ENCODE measurements around the gene TMEM214. TPM values are rescaled to one million over a fixed set of nuclear protein-coding genes. Genes with fewer than 3 reads are reported as not detected.

Gene TMEM214
- polyA plus RNA-seq, 1 donor (not counting 4 experiments of a cell fraction or from before 2014, with no cell fraction given) = 38.0 TPM

GRCh38 chr2:27025281-27025800 lies 7.4 kb upstream of the TMEM214 start:
- TF ChIP-seq EZH2 (IDR thresholded peaks at IDR 0.05; ENCODE audit: low read length) (no peak), CTCF (optimal IDR thresholded peaks at IDR 0.05 in 1 of 3, IDR thresholded peaks at IDR 0.05 in 1 of 3, conservative IDR thresholded peaks at IDR 0.05 in 1 of 3; ENCODE audit: extremely low read depth in 1 of 3, insufficient read depth in 2 of 3, low read length in 3 of 3) (no peak)
- Histone ChIP-seq H3K9me1 (ENCODE audit: control insufficient read depth, extremely low read depth, insufficient read depth, low read length) (no peaks in the 10 kb centered on the region), H4K20me1 (ENCODE audit: control insufficient read depth, extremely low read depth, insufficient read depth, low read length) (peaks cover 3% of the 10 kb centered on the region), H3K4me1 (ENCODE audit: control insufficient read depth, extremely low read depth, insufficient read depth, low read length) (peaks cover 6% of the 10 kb centered on the region), H3K4me3 (ENCODE audit: control insufficient read depth in 2 of 3, extremely low read depth in 1 of 3, insufficient read depth in 2 of 3, low read depth in 1 of 3, low read length in 3 of 3) (no peak overlapping the region), H3K9ac (ENCODE audit: control insufficient read depth, extremely low read depth, insufficient read depth, low read length) (no peak overlapping the region), H3K4me2 (ENCODE audit: control insufficient read depth, extremely low read depth, insufficient read depth, low read depth, low read length) (no peak overlapping the region), H3K79me2 (ENCODE audit: control insufficient read depth, insufficient read depth, low read length) (peaks cover 7% of the 10 kb centered on the region), H3K36me3 (ENCODE audit: control insufficient read depth in 2 of 2, extremely low read depth in 1 of 2, insufficient read depth in 2 of 2, low read length in 2 of 2) (peaks cover 3 to 18% of the 10 kb centered on the region in 2 experiments), H2AFZ (ENCODE audit: control insufficient read depth, low read length) (no peak overlapping the region), H3K27me3 (ENCODE audit: control insufficient read depth, extremely low read depth, insufficient read depth, low read length) (no peaks in the 10 kb centered on the region), H3K27ac (ENCODE audit: control insufficient read depth, insufficient read depth, low read length) (no peak overlapping the region), H3K9me3 (ENCODE audit: control insufficient read depth, low read depth, low read length) (no peaks in the 10 kb centered on the region)
- dilution Hi-C loops (cut with MboI; ENCODE audit: extremely low pct_ligation_motif_present, low sequenced_read_pairs) = no loop called here
- no peak for DNase-seq (ENCODE audit: low read depth, low spot score)
- FAIRE-seq = no peak

GRCh38 chr2:27025861-27026851 lies 6.6 kb upstream of the TMEM214 start:
- H4K20me1 ChIP-seq (ENCODE audit: control insufficient read depth, extremely low read depth, insufficient read depth, low read length) = peaks cover 3% of the 10 kb centered on the region
- H2AFZ ChIP-seq (ENCODE audit: control insufficient read depth, low read length) = no peak overlapping the region
- no peak overlapping the region for H3K4me3 ChIP-seq (ENCODE audit: control insufficient read depth in 2 of 3, extremely low read depth in 1 of 3, insufficient read depth in 2 of 3, low read depth in 1 of 3, low read length in 3 of 3)
- H3K9ac ChIP-seq (ENCODE audit: control insufficient read depth, extremely low read depth, insufficient read depth, low read length) = no peak overlapping the region
- peaks cover 3 to 18% of the 10 kb centered on the region in 2 experiments for H3K36me3 ChIP-seq (ENCODE audit: control insufficient read depth in 2 of 2, extremely low read depth in 1 of 2, insufficient read depth in 2 of 2, low read length in 2 of 2)
- H3K9me3 ChIP-seq (ENCODE audit: control insufficient read depth, low read depth, low read length) = no peaks in the 10 kb centered on the region
- no peak overlapping the region for H3K4me2 ChIP-seq (ENCODE audit: control insufficient read depth, extremely low read depth, insufficient read depth, low read depth, low read length)
- dilution Hi-C loops (cut with MboI; ENCODE audit: extremely low pct_ligation_motif_present, low sequenced_read_pairs) = no loop called here
- H3K27me3 ChIP-seq (ENCODE audit: control insufficient read depth, extremely low read depth, insufficient read depth, low read length) = no peaks in the 10 kb centered on the region
- H3K27ac ChIP-seq (ENCODE audit: control insufficient read depth, insufficient read depth, low read length) = no peak overlapping the region
- H3K79me2 ChIP-seq (ENCODE audit: control insufficient read depth, insufficient read depth, low read length) = peaks cover 8% of the 10 kb centered on the region
- DNase-seq (ENCODE audit: low read depth, low spot score) (no peak), FAIRE-seq (no peak)
- peaks cover 6% of the 10 kb centered on the region for H3K4me1 ChIP-seq (ENCODE audit: control insufficient read depth, extremely low read depth, insufficient read depth, low read length)
- no peak for TF ChIP-seq EZH2 (IDR thresholded peaks at IDR 0.05; ENCODE audit: low read length)
- no peak for TF ChIP-seq CTCF (optimal IDR thresholded peaks at IDR 0.05 in 1 of 3, IDR thresholded peaks at IDR 0.05 in 1 of 3, conservative IDR thresholded peaks at IDR 0.05 in 1 of 3; ENCODE audit: extremely low read depth in 1 of 3, insufficient read depth in 2 of 3, low read length in 3 of 3)
- H3K9me1 ChIP-seq (ENCODE audit: control insufficient read depth, extremely low read depth, insufficient read depth, low read length) = no peaks in the 10 kb centered on the region
